ENCODE data around the gene TMEM126A.

GRCh38 chr11:85634747-85635146 is 13.0 kb upstream of the TMEM126A start:
- TF ChIP-seq POLR2A (IDR thresholded peaks at IDR 0.05; ENCODE audit: low read depth, low read length) (no peak), POLR2AphosphoS5 (IDR thresholded peaks at IDR 0.05; ENCODE audit: low read depth, low read length) (no peak), TAF1 (IDR thresholded peaks at IDR 0.05; ENCODE audit: low read depth, low read length) (no peak)
